Measurements from ENCODE around the gene MSH5.

- no peak for TF ChIP-seq CREB1 (CRISPR knock-in tag; IDR thresholded peaks at IDR 0.05; ENCODE audit: low read depth)
- no peak for TF ChIP-seq STAT1 (IDR thresholded peaks at IDR 0.05; ENCODE audit: unreplicated experiment)
- no peak for TF ChIP-seq POLR2AphosphoS5 (IDR thresholded peaks at IDR 0.05; ENCODE audit: low read depth)
- TF ChIP-seq JUNB (IDR thresholded peaks at IDR 0.05; ENCODE audit: unreplicated experiment), result no peak
- TF ChIP-seq, protein P1, sequence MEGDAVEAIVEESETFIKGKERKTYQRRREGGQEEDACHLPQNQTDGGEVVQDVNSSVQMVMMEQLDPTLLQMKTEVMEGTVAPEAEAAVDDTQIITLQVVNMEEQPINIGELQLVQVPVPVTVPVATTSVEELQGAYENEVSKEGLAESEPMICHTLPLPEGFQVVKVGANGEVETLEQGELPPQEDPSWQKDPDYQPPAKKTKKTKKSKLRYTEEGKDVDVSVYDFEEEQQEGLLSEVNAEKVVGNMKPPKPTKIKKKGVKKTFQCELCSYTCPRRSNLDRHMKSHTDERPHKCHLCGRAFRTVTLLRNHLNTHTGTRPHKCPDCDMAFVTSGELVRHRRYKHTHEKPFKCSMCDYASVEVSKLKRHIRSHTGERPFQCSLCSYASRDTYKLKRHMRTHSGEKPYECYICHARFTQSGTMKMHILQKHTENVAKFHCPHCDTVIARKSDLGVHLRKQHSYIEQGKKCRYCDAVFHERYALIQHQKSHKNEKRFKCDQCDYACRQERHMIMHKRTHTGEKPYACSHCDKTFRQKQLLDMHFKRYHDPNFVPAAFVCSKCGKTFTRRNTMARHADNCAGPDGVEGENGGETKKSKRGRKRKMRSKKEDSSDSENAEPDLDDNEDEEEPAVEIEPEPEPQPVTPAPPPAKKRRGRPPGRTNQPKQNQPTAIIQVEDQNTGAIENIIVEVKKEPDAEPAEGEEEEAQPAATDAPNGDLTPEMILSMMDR (conservative IDR thresholded peaks at IDR 0.05; ENCODE audit: low read depth in 2 of 2), result no peak
Observed at GRCh38 chr6:31719001-31719400, 20.8 kb upstream of the MSH5 start.
